ENCODE data around the gene PHKB. TPM values are rescaled to one million over a fixed set of nuclear protein-coding genes. Genes with fewer than 3 reads are reported as not detected.
A peak's percentile ranks its signal among the peaks of the same experiment; 100 is the strongest.

Gene PHKB
- total and polyA plus RNA-seq, 2 experiments from 2014 or later: 31.3 to 52.0 TPM

- in situ Hi-C loops (cut with MboI): no loop called here
- Histone ChIP-seq H3K27ac (no peak overlapping the region), H3F3A (ENCODE audit: insufficient read depth) (peaks cover 30% of the 10 kb centered on the region), H2AFZ (no peak overlapping the region), H3K36me3 (ENCODE audit: low read depth) (no peaks in the 10 kb centered on the region), H3K9me3 (ENCODE audit: low read depth) (no peaks in the 10 kb centered on the region), H3K27me3 (replicated peaks; ENCODE audit: insufficient read depth) (no peaks in the 10 kb centered on the region), H3K4me2 (ENCODE audit: unreplicated experiment) (peak overlapping the region; percentile 64), H3K4me3 (no peak overlapping the region), H3K9me2 (ENCODE audit: insufficient read depth) (no peaks in the 10 kb centered on the region), H3K9ac (no peak overlapping the region), H3K79me2 (ENCODE audit: insufficient read depth) (no peaks in the 10 kb centered on the region), H4K20me1 (ENCODE audit: insufficient read depth) (no peaks in the 10 kb centered on the region), H3K4me1 (ENCODE audit: insufficient read depth) (peaks cover 24% of the 10 kb centered on the region)
- peak; percentile 85 for DNase-seq
- no peak for TF ChIP-seq EZH2phosphoT487 (IDR thresholded peaks at IDR 0.05; ENCODE audit: insufficient read depth, low read depth)
- no peak for TF ChIP-seq EZH2 (IDR thresholded peaks at IDR 0.05; ENCODE audit: insufficient read depth, poor library complexity, severe bottlenecking)
- 3 to 9% methylated on average over 2 of the region's 2 CpGs for WGBS, 2 experiments (ENCODE audit: low coverage in 1 of 2, low lambda C conversion rate in 2 of 2, missing lambda C conversion rate in 2 of 2)
Observed at GRCh38 chr16:47731252-47731651, 270.1 kb downstream of the PHKB start.

- H2AFZ ChIP-seq: no peak overlapping the region
- H3K9ac ChIP-seq: no peak overlapping the region
- H3K79me2 ChIP-seq (ENCODE audit: insufficient read depth): no peaks in the 10 kb centered on the region
- no peaks in the 10 kb centered on the region for H3K36me3 ChIP-seq (ENCODE audit: low read depth)
- in situ Hi-C loops (cut with MboI): no loop called here
- WGBS, 2 experiments (ENCODE audit: low coverage in 1 of 2, low lambda C conversion rate in 2 of 2, missing lambda C conversion rate in 2 of 2): 74 to 82% methylated on average over 3 of the region's 3 CpGs
- no peaks in the 10 kb centered on the region for H3K9me2 ChIP-seq (ENCODE audit: insufficient read depth)
- H3K9me3 ChIP-seq (ENCODE audit: low read depth): no peaks in the 10 kb centered on the region
- no peaks in the 10 kb centered on the region for H3K27me3 ChIP-seq (replicated peaks; ENCODE audit: insufficient read depth)
- peak overlapping the region; percentile 43 for H3K4me3 ChIP-seq
- TF ChIP-seq EZH2 (IDR thresholded peaks at IDR 0.05; ENCODE audit: insufficient read depth, poor library complexity, severe bottlenecking) (no peak), EZH2phosphoT487 (IDR thresholded peaks at IDR 0.05; ENCODE audit: insufficient read depth, low read depth) (no peak)
- H3K4me1 ChIP-seq (ENCODE audit: insufficient read depth): peaks cover 24% of the 10 kb centered on the region
- peak; percentile 36 for DNase-seq
- peaks cover 30% of the 10 kb centered on the region for H3F3A ChIP-seq (ENCODE audit: insufficient read depth)
- peak overlapping the region; percentile 64 for H3K4me2 ChIP-seq (ENCODE audit: unreplicated experiment)
- H3K27ac ChIP-seq: peak overlapping the region; percentile 37
- no peaks in the 10 kb centered on the region for H4K20me1 ChIP-seq (ENCODE audit: insufficient read depth)
Observed at GRCh38 chr16:47732122-47732521, 271.0 kb downstream of the PHKB start.

- no peaks in the 10 kb centered on the region for H3K9me3 ChIP-seq (ENCODE audit: low read depth)
- H3F3A ChIP-seq (ENCODE audit: insufficient read depth): peaks cover 30% of the 10 kb centered on the region
- no peaks in the 10 kb centered on the region for H3K36me3 ChIP-seq (ENCODE audit: low read depth)
- H3K79me2 ChIP-seq (ENCODE audit: insufficient read depth): no peaks in the 10 kb centered on the region
- peaks cover 24% of the 10 kb centered on the region for H3K4me1 ChIP-seq (ENCODE audit: insufficient read depth)
- DNase-seq: peak; percentile 87
- H3K4me2 ChIP-seq (ENCODE audit: unreplicated experiment): peak overlapping the region; percentile 64
- no peaks in the 10 kb centered on the region for H3K27me3 ChIP-seq (replicated peaks; ENCODE audit: insufficient read depth)
- peak overlapping the region; percentile 37 for H3K27ac ChIP-seq
- H4K20me1 ChIP-seq (ENCODE audit: insufficient read depth): no peaks in the 10 kb centered on the region
- H2AFZ ChIP-seq: peak overlapping the region; percentile 18; the same call in 1 of the 2 replicates
- TF ChIP-seq EZH2phosphoT487 (IDR thresholded peaks at IDR 0.05; ENCODE audit: insufficient read depth, low read depth) (no peak), EZH2 (IDR thresholded peaks at IDR 0.05; ENCODE audit: insufficient read depth, poor library complexity, severe bottlenecking) (no peak)
- 3 to 4% methylated on average over 6 of the region's 6 CpGs for WGBS, 2 experiments (ENCODE audit: low coverage in 1 of 2, low lambda C conversion rate in 2 of 2, missing lambda C conversion rate in 2 of 2)
- in situ Hi-C loops (cut with MboI): no loop called here
- peak overlapping the region; percentile 43 for H3K4me3 ChIP-seq
- 0 out of 2 replicates have a peak overlapping the region, but pooled peaks have one; percentile 5 for H3K9ac ChIP-seq
- no peaks in the 10 kb centered on the region for H3K9me2 ChIP-seq (ENCODE audit: insufficient read depth)
Observed at GRCh38 chr16:47732523-47733111, 271.5 kb downstream of the PHKB start.

- H2AFZ ChIP-seq: no peak overlapping the region
- no peak overlapping the region for H3K4me2 ChIP-seq (ENCODE audit: unreplicated experiment)
- no peaks in the 10 kb centered on the region for H3K79me2 ChIP-seq (ENCODE audit: insufficient read depth)
- H3K9me3 ChIP-seq (ENCODE audit: low read depth): no peaks in the 10 kb centered on the region
- DNase-seq: no peak
- H3K9ac ChIP-seq: no peak overlapping the region
- no peaks in the 10 kb centered on the region for H3K36me3 ChIP-seq (ENCODE audit: low read depth)
- no peaks in the 10 kb centered on the region for H3K27me3 ChIP-seq (replicated peaks; ENCODE audit: insufficient read depth)
- 59% methylated on average over 6 of the region's 6 CpGs for WGBS, 2 experiments (ENCODE audit: low coverage in 1 of 2, low lambda C conversion rate in 2 of 2, missing lambda C conversion rate in 2 of 2)
- H3F3A ChIP-seq (ENCODE audit: insufficient read depth): peaks cover 30% of the 10 kb centered on the region
- in situ Hi-C loops (cut with MboI): no loop called here
- H3K27ac ChIP-seq: no peak overlapping the region
- no peak overlapping the region for H3K4me3 ChIP-seq
- no peaks in the 10 kb centered on the region for H3K9me2 ChIP-seq (ENCODE audit: insufficient read depth)
- TF ChIP-seq EZH2 (IDR thresholded peaks at IDR 0.05; ENCODE audit: insufficient read depth, poor library complexity, severe bottlenecking): no peak
- no peak for TF ChIP-seq EZH2phosphoT487 (IDR thresholded peaks at IDR 0.05; ENCODE audit: insufficient read depth, low read depth)
- H3K4me1 ChIP-seq (ENCODE audit: insufficient read depth): peaks cover 24% of the 10 kb centered on the region
- no peaks in the 10 kb centered on the region for H4K20me1 ChIP-seq (ENCODE audit: insufficient read depth)
Observed at GRCh38 chr16:47734081-47734857, 273.1 kb downstream of the PHKB start.

Measured in GM23248 (cell line).